ENCODE data around the gene RPS3. TPM values are rescaled to one million over a fixed set of nuclear protein-coding genes. Genes with fewer than 3 reads are reported as not detected.

Gene RPS3
- total and polyA plus RNA-seq, 5 donors from 2014 or later, result 3,495 to 6,708 (median 4,679) TPM

Other genes starting within 250 kb of the RPS3 start
- not detected for gene SLCO2B1, start 248.4 kb upstream of the RPS3 start, total RNA-seq
- not detected for gene SLCO2B1, start 248.4 kb upstream of the RPS3 start, polyA plus RNA-seq
- gene TPBGL, start 158.7 kb upstream of the RPS3 start, total RNA-seq, result 0.12 TPM
- under 1 TPM in 1 of 4 donors, not detected in 3; 0.11 TPM for gene TPBGL, start 158.7 kb upstream of the RPS3 start, polyA plus RNA-seq
- 36.1 TPM for gene ARRB1, start 47.9 kb upstream of the RPS3 start, total RNA-seq
- 1 to 10 TPM; 5.1 to 8.0 (median 5.8) TPM for gene ARRB1, start 47.9 kb upstream of the RPS3 start, polyA plus RNA-seq
- gene KLHL35, start 33.7 kb downstream of the RPS3 start, total RNA-seq, result 0.47 TPM
- gene KLHL35, start 33.7 kb downstream of the RPS3 start, polyA plus RNA-seq, result under 1 TPM in 3 of 4 donors, not detected in 1; 0.31 to 0.78 (median 0.49) TPM
- gene GDPD5, start 126.4 kb downstream of the RPS3 start, total RNA-seq, result 170 TPM
- gene GDPD5, start 126.4 kb downstream of the RPS3 start, polyA plus RNA-seq, result 10 to 100 TPM in 3 of 4 donors, 1 to 10 TPM in 1; 8.0 to 23.4 (median 15.9) TPM
- gene SERPINH1, start 162.7 kb downstream of the RPS3 start, total RNA-seq, result 3.4 TPM
- 1 to 10 TPM; 1.2 to 4.5 (median 3.3) TPM for gene SERPINH1, start 162.7 kb downstream of the RPS3 start, polyA plus RNA-seq